Measurements from ENCODE around the gene CDKN2B-AS1. TPM values are rescaled to one million over a fixed set of nuclear protein-coding genes. Genes with fewer than 3 reads are reported as not detected.

CDKN2B-AS1 gene
- total and polyA plus RNA-seq, 7 donors, result 0.49 to 264 (median 2.0) TPM

DNA sequence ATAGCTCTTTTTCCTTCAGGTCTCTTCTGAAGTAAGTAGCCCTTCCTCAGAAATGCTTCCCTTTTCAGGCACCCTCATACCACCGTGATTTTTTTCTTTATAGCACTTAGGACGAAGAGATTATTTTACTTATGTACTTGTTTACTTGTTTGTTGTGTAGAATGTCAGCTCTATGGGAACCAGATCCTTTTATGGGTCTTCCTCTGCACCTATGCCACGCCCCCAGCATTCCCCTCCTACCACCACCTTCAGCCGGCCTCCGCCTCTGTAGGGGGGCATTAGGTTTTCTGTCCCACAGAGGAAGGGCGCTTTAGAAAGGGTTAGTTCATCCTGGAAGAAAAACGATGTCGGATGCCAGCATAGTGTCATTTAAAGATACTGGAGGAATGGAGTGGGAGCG is 1.8 kb downstream of the CDKN2B-AS1 start:
- no peaks in the 10 kb centered on the region for H3K36me3 ChIP-seq
- H3K27me3 ChIP-seq, result peaks cover 3 to 46% (median 16%) of the 10 kb centered on the region in 3 donors
- TF ChIP-seq POLR2AphosphoS5 (IDR thresholded peaks at IDR 0.05), result no peak
- no peak for DNase-seq
- WGBS, 2 donors, result 54 to 85% methylated on average over 9 of the region's 9 CpGs
- no peak overlapping the region for H3K4me3 ChIP-seq
- H3K4me1 ChIP-seq, result peaks cover 0 to 25% (median 10%) of the 10 kb centered on the region in 4 donors
- intact Hi-C loops (cut with DNase I), result no loop called here
- H3K9me3 ChIP-seq, result no peaks in the 10 kb centered on the region
- no peak overlapping the region for H3K27ac ChIP-seq

DNA sequence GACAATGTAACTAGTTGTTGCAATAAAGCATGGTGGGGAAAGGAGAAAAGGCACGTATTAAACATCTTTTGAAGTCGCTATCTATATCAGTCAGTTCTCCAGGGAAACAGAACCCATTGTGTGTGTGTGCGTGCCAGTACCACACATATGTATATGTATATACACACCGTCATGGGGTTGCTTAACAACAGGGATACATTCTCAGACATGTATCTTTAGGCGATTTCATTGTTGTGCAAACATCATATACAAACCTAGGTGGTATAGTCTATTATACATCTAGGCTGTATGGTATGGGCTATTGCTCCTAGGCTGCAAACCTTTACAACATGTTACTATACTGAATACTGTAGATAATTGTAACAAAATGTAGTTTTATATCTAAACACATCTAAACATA is 2.3 kb downstream of the CDKN2B-AS1 start:
- Histone ChIP-seq H3K27me3 (peaks cover 0 to 41% (median 12%) of the 10 kb centered on the region in 3 donors), H3K9me3 (no peaks in the 10 kb centered on the region)

DNA sequence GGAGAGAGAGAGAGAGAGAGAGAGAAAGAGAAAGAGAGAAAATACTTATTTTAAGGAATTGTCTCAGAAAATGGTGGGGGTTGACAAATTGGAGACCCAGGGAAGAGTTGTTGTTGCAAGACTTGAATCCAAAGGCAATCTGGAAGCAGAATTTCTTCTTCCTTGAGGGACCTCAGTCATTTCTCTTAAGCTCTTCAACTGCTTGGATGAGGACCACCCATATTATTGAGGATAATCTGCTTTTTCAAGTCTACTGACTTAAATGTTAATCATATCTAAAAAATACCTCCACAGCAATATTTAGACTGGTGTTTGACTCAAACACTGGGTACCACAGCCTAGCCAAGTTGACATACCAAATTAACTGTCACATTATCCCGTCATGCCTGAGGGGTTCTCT is 2.9 kb downstream of the CDKN2B-AS1 start:
- TF ChIP-seq POLR2AphosphoS5 (IDR thresholded peaks at IDR 0.05) (no peak), EP300 (IDR thresholded peaks at IDR 0.05) (no peak), POLR2A (IDR thresholded peaks at IDR 0.05) (no peak)
- TF ChIP-seq, protein P1, sequence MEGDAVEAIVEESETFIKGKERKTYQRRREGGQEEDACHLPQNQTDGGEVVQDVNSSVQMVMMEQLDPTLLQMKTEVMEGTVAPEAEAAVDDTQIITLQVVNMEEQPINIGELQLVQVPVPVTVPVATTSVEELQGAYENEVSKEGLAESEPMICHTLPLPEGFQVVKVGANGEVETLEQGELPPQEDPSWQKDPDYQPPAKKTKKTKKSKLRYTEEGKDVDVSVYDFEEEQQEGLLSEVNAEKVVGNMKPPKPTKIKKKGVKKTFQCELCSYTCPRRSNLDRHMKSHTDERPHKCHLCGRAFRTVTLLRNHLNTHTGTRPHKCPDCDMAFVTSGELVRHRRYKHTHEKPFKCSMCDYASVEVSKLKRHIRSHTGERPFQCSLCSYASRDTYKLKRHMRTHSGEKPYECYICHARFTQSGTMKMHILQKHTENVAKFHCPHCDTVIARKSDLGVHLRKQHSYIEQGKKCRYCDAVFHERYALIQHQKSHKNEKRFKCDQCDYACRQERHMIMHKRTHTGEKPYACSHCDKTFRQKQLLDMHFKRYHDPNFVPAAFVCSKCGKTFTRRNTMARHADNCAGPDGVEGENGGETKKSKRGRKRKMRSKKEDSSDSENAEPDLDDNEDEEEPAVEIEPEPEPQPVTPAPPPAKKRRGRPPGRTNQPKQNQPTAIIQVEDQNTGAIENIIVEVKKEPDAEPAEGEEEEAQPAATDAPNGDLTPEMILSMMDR (IDR thresholded peaks at IDR 0.05), result no peak
- H3K4me1 ChIP-seq, result peaks cover 0 to 25% (median 10%) of the 10 kb centered on the region in 4 donors
- no peaks in the 10 kb centered on the region for H3K9me3 ChIP-seq
- no peak overlapping the region for H3K27ac ChIP-seq
- H3K4me3 ChIP-seq, result no peak overlapping the region
- intact Hi-C loops (cut with DNase I), result no loop called here
- peaks cover 0 to 41% (median 7%) of the 10 kb centered on the region in 3 donors for H3K27me3 ChIP-seq
- 78 to 92% methylated on average over 1 of the region's 1 CpG for WGBS, 2 donors
- no peak for DNase-seq
- H3K36me3 ChIP-seq, result no peaks in the 10 kb centered on the region

More for the DNA sequence above, 2.3 kb downstream of the CDKN2B-AS1 start:
- TF ChIP-seq, protein P1 (IDR thresholded peaks at IDR 0.05), result no peak
- TF ChIP-seq POLR2A (IDR thresholded peaks at IDR 0.05) (no peak), POLR2AphosphoS5 (IDR thresholded peaks at IDR 0.05) (no peak), EP300 (IDR thresholded peaks at IDR 0.05) (no peak)
- H3K4me1 ChIP-seq, result peaks cover 0 to 25% (median 10%) of the 10 kb centered on the region in 4 donors
- no peak for DNase-seq
- WGBS, 2 donors, result 70 to 90% methylated on average over 5 of the region's 5 CpGs
- no peak overlapping the region for H3K4me3 ChIP-seq
- H3K36me3 ChIP-seq, result no peaks in the 10 kb centered on the region
- intact Hi-C loops (cut with DNase I), result no loop called here
- no peak overlapping the region for H3K27ac ChIP-seq

DNA sequence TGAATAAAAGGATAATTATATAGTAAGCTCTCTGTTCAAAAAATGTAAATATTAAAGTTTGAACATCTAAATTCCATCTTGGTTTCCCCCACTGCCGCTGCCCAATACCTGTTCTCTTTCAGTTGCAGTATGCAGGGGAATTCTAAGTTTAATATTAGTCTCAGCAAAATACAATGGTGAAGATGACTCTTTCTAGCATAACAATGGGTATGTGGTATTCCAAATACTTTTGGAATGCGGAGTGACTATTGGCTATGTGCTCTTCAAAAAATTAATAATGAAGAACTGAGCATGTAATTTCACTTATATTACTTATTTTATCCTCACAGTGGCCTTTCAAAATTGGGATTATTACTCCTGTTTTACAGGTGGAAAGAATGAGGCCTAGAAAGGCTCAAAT is 3.4 kb downstream of the CDKN2B-AS1 start:
- no peaks in the 10 kb centered on the region for H3K9me3 ChIP-seq
- no peak overlapping the region for H3K4me3 ChIP-seq
- no peak for DNase-seq
- H3K4me1 ChIP-seq, result peaks cover 0 to 25% (median 10%) of the 10 kb centered on the region in 4 donors
- no peaks in the 10 kb centered on the region for H3K36me3 ChIP-seq
- H3K27ac ChIP-seq, result no peak overlapping the region
- intact Hi-C loops (cut with DNase I), result no loop called here
- WGBS, 2 donors, result 80 to 95% methylated on average over 2 of the region's 2 CpGs
- TF ChIP-seq, protein P1 (IDR thresholded peaks at IDR 0.05), result no peak
- TF ChIP-seq POLR2AphosphoS5 (IDR thresholded peaks at IDR 0.05) (no peak), POLR2A (IDR thresholded peaks at IDR 0.05) (no peak), EP300 (IDR thresholded peaks at IDR 0.05) (no peak)
- peaks cover 0 to 40% (median 7%) of the 10 kb centered on the region in 3 donors for H3K27me3 ChIP-seq

DNA sequence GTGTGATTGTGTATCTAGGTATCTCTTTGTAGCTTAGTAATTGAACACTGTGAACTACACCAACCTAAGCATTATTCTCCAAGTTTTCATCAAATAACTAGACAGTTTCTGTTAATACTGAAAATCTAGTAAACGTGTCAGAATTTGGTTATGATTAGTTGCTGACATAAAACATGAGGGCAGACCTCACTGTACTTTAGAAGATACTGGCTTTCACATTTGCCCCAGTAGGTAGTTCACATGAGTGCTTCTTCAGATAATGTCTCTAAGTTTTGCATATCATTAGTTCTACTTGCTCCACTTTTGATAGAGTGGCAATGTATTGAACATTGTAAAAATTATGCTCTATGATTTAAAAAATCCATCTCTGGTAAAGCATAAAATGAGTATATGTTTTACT is 7.4 kb downstream of the CDKN2B-AS1 start:
- no peak for DNase-seq
- WGBS, 2 donors, result 43 to 71% methylated on average over 1 of the region's 1 CpG
- Histone ChIP-seq H3K4me1 (peaks cover 0 to 6% (median 0%) of the 10 kb centered on the region in 4 donors), H3K4me3 (no peak overlapping the region), H3K27ac (no peak overlapping the region), H3K36me3 (no peaks in the 10 kb centered on the region), H3K27me3 (peaks cover 13 to 49% (median 26%) of the 10 kb centered on the region in 3 donors), H3K9me3 (no peaks in the 10 kb centered on the region)
- TF ChIP-seq POLR2A (IDR thresholded peaks at IDR 0.05) (no peak), EP300 (IDR thresholded peaks at IDR 0.05) (no peak), POLR2AphosphoS5 (IDR thresholded peaks at IDR 0.05) (no peak)
- TF ChIP-seq, protein P1 (IDR thresholded peaks at IDR 0.05), result no peak
- intact Hi-C loops (cut with DNase I), result no loop called here

Measured in sigmoid colon (tissue), 7 donors.